SK-N-MC (cell line): ENCODE data around the gene DUS3L.

Source experiments
- DNase-seq: peaks from one replicate; pipeline ENCODE4 v3.0.0-alpha.2; 2011; ENCODE audit warnings: low read depth, low spot score
- H3K27ac ChIP-seq: fragments of 200-600 bp; sonication (generic); 2 replicates; pipeline ENCODE4 v1.5.1; 2016; ENCODE audit warnings: mixed run types
- H3K36me3 ChIP-seq: fragments of 200-600 bp; sonication (generic); 2 replicates; pipeline ENCODE4 v1.6.1; 2017; ENCODE audit warnings: antibody characterized with exemption, low read length, mixed read lengths; ENCODE audit not compliant: insufficient read depth
- H3K4me3 ChIP-seq: fragments of 200-600 bp; sonication (generic); 2 replicates; pipeline ENCODE4 v1.5.1; 2016
- H3K9ac ChIP-seq: fragments of 200-600 bp; sonication (generic); 2 replicates; pipeline ENCODE4 v1.8.0; 2017; ENCODE audit warnings: mixed run types, mixed read lengths; ENCODE audit not compliant: insufficient read length
- H3K9me3 ChIP-seq: fragments of 200-600 bp; sonication (generic); 2 replicates; pipeline ENCODE4 v1.6.1; 2017; ENCODE audit warnings: low read depth, mild to moderate bottlenecking, antibody characterized with exemption, low read length, moderate library complexity, mixed read lengths
- EZH2 ChIP-seq: fragments of 200-600 bp; sonication (generic); IDR thresholded peaks from one replicate; pipeline ENCODE4 v1.6.1; 2017; ENCODE audit warnings: antibody characterized with exemption
- FOXP2 ChIP-seq: optimal IDR thresholded peaks from 2 replicates; pipeline ENCODE3; 2011; ENCODE audit warnings: mild to moderate bottlenecking, moderate library complexity; ENCODE audit not compliant: insufficient read depth; ENCODE audit errors: extremely low read length, control extremely low read depth
- POLR2AphosphoS5 ChIP-seq: IDR thresholded peaks from 2 replicates; pipeline ENCODE4 v1.6.1; 2012; ENCODE audit warnings: mild to moderate bottlenecking, low read depth, low read length, borderline replicate concordance

Gene DUS3L

GRCh38 chr19:5823579-5824281 lies 32.8 kb upstream of the DUS3L start:
- DNase-seq = no peak
- no peak overlapping the region for H3K4me3 ChIP-seq
- H3K36me3 ChIP-seq = no peaks in the 10 kb centered on the region
- no peak overlapping the region for H3K27ac ChIP-seq
- H3K9me3 ChIP-seq = no peaks in the 10 kb centered on the region
- TF ChIP-seq FOXP2 (no peak), POLR2AphosphoS5 (no peak), EZH2 (no peak)
- no peak overlapping the region for H3K9ac ChIP-seq

DNA sequence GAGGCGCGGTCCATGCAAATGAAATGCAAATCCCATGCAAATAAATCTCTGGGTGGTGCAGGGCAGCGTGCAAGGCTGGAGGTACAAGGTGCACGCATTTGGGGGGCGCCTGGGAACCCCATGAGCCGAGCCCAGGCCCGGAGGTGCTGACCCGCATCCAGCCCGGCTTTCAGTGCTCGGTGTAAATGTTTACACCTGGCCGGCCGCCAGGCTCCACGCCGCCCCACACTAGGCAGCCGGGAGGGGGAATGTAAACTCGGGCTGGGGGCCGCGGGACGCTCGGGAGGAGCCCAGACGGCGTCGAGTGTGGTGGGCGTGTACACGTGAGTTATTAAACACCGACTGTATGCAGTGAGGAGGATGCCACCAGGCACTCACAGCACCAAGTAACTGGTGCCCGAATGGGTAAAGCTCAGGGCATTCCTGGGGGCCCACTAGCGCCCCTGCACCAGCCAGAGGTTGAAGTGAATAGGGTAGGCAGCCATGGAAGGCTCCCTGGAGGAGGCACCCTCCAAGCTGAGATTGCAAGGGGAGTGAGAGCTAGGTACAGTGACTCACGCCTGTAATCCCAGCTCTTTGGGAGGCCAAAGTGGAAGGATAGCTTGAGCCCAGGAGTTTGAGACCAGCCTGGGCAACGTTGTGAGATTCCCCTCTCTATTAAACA lies 31.4 kb upstream of the DUS3L start:
- TF ChIP-seq FOXP2 = no peak
- TF ChIP-seq POLR2AphosphoS5 = no peak
- TF ChIP-seq EZH2 = no peak
- H3K9ac ChIP-seq = no peak overlapping the region
- H3K9me3 ChIP-seq = no peaks in the 10 kb centered on the region
- no peak overlapping the region for H3K27ac ChIP-seq
- DNase-seq = no peak
- H3K36me3 ChIP-seq = no peaks in the 10 kb centered on the region
- H3K4me3 ChIP-seq = no peak overlapping the region

- Histone ChIP-seq H3K4me3 (no peak overlapping the region), H3K36me3 (no peaks in the 10 kb centered on the region), H3K27ac (no peak overlapping the region), H3K9ac (no peak overlapping the region), H3K9me3 (no peaks in the 10 kb centered on the region)
- DNase-seq = no peak
- TF ChIP-seq EZH2 (no peak), FOXP2 (no peak), POLR2AphosphoS5 (no peak)
These were observed 30.7 kb upstream of the DUS3L start for GRCh38 chr19:5821521-5822180.

GRCh38 chr19:5820785-5821184 lies 29.8 kb upstream of the DUS3L start:
- no peaks in the 10 kb centered on the region for H3K9me3 ChIP-seq
- no peak for DNase-seq
- H3K36me3 ChIP-seq = no peaks in the 10 kb centered on the region
- no peak overlapping the region for H3K9ac ChIP-seq
- no peak overlapping the region for H3K27ac ChIP-seq
- H3K4me3 ChIP-seq = no peak overlapping the region
- TF ChIP-seq POLR2AphosphoS5 = no peak
- TF ChIP-seq EZH2 = no peak
- no peak for TF ChIP-seq FOXP2

DNA sequence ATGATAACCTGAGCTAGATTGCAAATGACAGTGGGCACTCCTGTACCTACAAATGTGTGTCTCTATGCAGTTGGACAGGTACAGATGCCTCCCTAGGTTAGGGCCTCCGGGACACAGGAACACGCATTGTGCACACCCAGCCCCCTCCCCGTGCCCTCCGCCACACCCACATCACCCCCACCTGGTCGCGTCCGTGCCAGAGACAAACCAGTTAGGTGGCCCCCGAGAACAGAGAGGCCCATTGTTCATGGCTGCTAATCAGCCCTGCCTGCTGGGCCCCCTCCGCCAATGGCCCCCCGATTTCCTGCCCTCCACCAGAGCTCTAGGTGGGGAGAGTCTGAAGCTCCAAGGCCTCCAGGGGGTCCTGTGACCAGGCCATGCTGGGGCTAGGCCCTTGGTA lies 27.6 kb upstream of the DUS3L start:
- TF ChIP-seq POLR2AphosphoS5 (no peak), EZH2 (no peak), FOXP2 (no peak)
- DNase-seq = no peak
- Histone ChIP-seq H3K36me3 (no peaks in the 10 kb centered on the region), H3K9me3 (no peaks in the 10 kb centered on the region), H3K27ac (no peak overlapping the region), H3K9ac (no peak overlapping the region), H3K4me3 (no peak overlapping the region)

DNA sequence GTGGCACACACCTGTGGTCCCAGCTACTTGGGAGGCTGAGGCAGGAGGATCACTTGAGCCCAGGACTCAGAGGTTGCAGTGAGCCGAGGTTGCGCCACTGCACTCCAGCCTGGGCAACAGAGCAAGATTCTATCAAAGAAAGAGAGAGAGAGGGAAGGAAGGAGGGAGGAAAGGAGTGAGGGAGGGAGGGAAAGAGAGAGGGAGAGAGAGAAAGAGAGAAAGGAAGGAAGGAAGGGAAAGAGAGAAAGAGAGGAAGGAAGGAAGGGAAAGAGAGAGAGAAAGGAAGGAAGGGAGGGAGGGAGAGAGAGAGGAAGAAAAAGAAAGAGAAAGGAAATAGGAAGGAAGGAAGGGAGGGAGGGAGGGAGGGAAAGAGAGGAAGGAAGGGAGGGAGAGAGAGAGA lies 26.3 kb upstream of the DUS3L start:
- no peak overlapping the region for H3K27ac ChIP-seq
- TF ChIP-seq EZH2 (no peak), POLR2AphosphoS5 (no peak), FOXP2 (no peak)
- H3K36me3 ChIP-seq = no peaks in the 10 kb centered on the region
- no peaks in the 10 kb centered on the region for H3K9me3 ChIP-seq
- H3K9ac ChIP-seq = no peak overlapping the region
- H3K4me3 ChIP-seq = no peak overlapping the region
- no peak for DNase-seq

- H3K9ac ChIP-seq = no peak overlapping the region
- no peaks in the 10 kb centered on the region for H3K9me3 ChIP-seq
- no peak for TF ChIP-seq FOXP2
- TF ChIP-seq EZH2 = no peak
- TF ChIP-seq POLR2AphosphoS5 = no peak
- no peaks in the 10 kb centered on the region for H3K36me3 ChIP-seq
- DNase-seq = no peak
- no peak overlapping the region for H3K27ac ChIP-seq
- no peak overlapping the region for H3K4me3 ChIP-seq
These were observed 23.9 kb upstream of the DUS3L start for GRCh38 chr19:5814852-5815246.

DNA sequence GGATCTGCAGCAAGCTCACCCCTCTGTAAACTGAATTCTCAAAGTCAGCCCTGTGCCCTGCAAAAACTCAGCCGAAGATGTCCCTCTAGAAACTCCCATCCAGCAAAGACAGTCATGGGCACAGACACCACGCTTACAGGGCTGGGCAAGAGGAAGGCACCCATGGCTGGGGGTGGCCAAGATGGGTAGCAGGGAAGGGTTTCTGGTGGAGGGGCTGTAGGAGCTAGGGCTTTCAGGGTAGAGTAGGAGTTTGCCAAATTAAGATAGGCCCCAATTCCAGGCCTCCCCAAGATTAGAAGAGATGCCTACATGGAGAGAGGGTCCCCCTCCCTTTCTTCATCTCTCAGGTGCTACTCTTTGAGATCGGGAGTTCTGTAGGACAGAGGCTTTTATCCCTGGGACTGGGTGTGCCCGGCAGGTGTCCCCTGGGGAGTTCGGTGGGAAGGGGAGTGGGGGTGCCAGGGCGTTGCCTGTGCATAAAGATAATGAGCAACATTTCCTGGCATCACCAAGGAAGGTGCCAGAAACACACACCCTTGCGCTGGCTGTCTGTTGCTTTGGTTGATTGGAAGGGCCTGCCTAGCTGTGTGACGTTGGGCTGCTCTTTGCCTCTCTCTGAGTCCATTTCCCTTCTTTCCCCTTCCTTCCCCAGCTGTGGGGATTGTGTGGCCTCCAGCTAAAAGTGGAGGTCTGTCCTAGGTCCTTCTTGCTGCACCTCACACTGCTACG lies 23.3 kb upstream of the DUS3L start:
- Histone ChIP-seq H3K36me3 (no peaks in the 10 kb centered on the region), H3K27ac (no peak overlapping the region), H3K4me3 (no peak overlapping the region), H3K9me3 (no peaks in the 10 kb centered on the region), H3K9ac (no peak overlapping the region)
- TF ChIP-seq EZH2 (no peak), FOXP2 (no peak), POLR2AphosphoS5 (no peak)
- no peak for DNase-seq
